ENCODE data around the gene HARS1.

Gene HARS1

DNA sequence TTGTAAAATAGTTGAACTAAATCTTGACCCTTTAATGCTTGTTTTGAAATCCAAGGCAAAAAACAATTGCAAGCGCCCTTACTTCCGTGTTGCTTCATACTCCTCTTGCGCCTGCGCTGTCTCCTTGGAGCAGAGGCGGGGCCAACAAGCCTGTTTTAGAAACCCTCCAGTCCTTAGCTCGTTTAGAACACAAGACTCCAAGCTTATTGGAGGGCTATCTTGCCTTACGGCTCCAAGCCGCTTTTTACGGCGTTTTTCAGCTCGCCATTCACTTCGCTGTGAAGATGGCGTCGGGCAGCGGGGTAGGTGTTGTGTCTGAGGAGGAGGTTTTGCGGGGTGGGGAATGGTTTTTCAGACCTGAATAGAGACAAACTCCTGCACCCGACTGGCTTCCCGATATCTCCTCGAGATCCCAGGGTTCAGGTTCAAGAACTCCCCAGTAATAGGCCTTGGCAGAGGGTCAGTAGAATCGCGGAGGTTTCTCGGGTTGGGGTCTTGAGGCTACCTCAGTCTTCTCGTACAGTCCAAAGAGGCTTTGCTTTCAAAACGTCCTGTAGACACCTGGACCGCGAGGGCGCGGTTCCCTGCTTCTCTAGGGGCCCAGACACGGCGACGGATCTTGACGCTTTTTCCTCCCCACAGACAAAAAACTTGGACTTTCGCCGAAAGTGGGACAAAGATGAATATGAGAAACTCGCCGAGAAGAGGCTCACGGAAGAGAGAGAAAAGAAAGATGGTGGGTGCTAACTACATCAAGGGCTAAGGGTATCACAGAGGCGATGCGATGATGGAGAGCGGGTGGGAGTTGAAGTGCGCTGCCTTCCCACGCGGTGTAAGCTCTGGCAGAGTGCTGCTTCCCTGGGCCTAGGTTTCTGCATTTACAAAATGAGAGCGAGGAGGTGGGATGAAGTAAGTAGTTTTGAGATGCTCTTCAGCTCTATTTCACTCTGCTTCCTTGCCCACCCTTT, 9.3 kb upstream of the HARS1 start, which contains the start of gene ZMAT2:
TSS of gene ZMAT2 (plus strand) at position 271 of the 968 bp plus-strand sequence. CDS start at position 285, 14 bp downstream.
- in situ Hi-C loops (cut with HindIII; ENCODE audit: low sequenced_read_pairs) = no loop called here
- TF ChIP-seq, protein P1, sequence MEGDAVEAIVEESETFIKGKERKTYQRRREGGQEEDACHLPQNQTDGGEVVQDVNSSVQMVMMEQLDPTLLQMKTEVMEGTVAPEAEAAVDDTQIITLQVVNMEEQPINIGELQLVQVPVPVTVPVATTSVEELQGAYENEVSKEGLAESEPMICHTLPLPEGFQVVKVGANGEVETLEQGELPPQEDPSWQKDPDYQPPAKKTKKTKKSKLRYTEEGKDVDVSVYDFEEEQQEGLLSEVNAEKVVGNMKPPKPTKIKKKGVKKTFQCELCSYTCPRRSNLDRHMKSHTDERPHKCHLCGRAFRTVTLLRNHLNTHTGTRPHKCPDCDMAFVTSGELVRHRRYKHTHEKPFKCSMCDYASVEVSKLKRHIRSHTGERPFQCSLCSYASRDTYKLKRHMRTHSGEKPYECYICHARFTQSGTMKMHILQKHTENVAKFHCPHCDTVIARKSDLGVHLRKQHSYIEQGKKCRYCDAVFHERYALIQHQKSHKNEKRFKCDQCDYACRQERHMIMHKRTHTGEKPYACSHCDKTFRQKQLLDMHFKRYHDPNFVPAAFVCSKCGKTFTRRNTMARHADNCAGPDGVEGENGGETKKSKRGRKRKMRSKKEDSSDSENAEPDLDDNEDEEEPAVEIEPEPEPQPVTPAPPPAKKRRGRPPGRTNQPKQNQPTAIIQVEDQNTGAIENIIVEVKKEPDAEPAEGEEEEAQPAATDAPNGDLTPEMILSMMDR (IDR thresholded peaks at IDR 0.05; ENCODE audit: low read depth, low read length) = no peak
- H3K4me3 ChIP-seq (ENCODE audit: low read depth, low read length) = peak within 1 kb of the TSS; percentile 94
- DNase-seq (ENCODE audit: low read depth, low spot score) = peak; percentile 99

DNA sequence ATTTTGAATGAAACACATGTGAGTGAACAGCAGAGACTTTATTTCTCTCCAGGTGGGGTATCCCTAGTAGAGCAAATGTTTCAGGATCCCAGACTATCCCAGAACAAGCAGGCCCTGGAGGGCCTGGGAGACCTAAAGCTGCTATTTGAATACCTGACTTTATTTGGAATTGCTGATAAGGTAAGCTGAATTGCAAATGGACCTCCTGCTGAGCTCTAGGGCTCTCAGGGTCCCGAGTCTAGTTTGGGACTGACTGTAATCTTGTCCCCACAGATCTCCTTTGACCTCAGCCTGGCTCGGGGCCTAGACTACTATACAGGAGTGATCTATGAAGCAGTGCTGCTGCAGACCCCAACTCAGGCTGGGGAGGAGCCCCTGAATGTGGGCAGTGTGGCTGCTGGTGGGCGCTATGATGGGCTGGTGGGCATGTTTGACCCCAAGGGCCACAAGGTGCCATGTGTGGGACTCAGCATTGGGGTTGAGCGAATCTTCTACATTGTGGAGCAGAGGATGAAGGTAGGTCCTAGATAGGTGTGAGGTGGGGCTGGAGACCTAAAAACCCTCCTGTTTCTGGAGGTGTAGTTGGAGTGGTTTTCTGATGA, 5.8 kb upstream of the HARS1 start:
- TF ChIP-seq, protein P1 (IDR thresholded peaks at IDR 0.05; ENCODE audit: low read depth, low read length) = no peak
- no peak overlapping the region for H3K4me3 ChIP-seq (ENCODE audit: low read depth, low read length)
- DNase-seq (ENCODE audit: low read depth, low spot score) = no peak
- in situ Hi-C loops (cut with HindIII; ENCODE audit: low sequenced_read_pairs) = no loop called here

DNA sequence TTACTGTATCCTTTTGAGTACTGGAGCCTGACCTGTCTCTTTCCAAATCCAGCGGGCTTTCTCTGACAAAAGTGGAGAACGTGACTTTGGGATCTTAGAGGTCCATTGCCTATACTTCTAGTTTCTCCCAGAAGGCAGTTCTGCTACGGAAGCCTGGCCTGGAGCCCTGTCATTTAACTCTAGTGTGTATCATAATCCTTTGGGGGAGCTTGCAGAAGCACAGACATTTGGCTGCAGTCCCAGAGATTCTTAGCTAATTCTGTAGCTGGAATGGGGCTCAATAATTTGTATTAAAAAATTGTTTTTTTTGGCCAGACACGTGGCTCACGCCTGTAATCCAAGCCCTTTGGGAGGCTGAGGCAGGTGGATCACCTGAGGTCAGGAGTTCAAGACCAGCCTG, 3.1 kb upstream of the HARS1 start:
- in situ Hi-C loops (cut with HindIII; ENCODE audit: low sequenced_read_pairs) = no loop called here
- TF ChIP-seq, protein P1 (IDR thresholded peaks at IDR 0.05; ENCODE audit: low read depth, low read length) = no peak
- DNase-seq (ENCODE audit: low read depth, low spot score) = no peak
- H3K4me3 ChIP-seq (ENCODE audit: low read depth, low read length) = no peak overlapping the region

DNA sequence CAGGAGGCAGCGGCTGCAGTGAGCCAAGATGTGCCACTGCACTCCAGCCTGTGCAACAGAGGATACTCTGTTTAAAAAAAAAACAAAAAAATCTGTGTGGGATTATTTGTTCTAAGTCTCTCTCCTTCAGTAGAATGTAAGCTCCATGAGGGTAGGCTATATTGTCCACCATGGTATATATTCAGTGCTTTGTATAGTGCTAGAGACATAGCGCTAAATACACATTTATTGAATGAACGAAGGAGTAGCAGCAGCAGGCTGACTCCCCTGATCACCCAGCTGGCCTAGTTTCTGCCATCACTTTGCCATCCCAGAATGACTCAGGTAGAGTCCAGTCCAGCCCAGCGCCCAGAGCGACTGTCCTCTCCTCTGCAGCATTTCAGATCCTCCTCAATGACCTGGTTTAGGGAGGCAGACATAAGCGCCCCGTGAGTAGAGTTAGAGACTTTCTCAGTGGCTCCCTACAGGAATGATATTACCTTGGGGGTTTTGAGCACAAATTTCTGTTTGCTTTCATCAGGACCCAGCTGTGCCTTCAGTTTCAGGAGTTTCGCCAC, 716 bp downstream of the HARS1 start:
- in situ Hi-C loops (cut with HindIII; ENCODE audit: low sequenced_read_pairs) = no loop called here
- DNase-seq (ENCODE audit: low read depth, low spot score) = no peak
- TF ChIP-seq, protein P1 (IDR thresholded peaks at IDR 0.05; ENCODE audit: low read depth, low read length) = no peak
- peak overlapping the region; percentile 84 for H3K4me3 ChIP-seq (ENCODE audit: low read depth, low read length)

GRCh38 chr5:140678993-140679392, 12.2 kb downstream of the HARS1 start:
- no peak for DNase-seq (ENCODE audit: low read depth, low spot score)
- TF ChIP-seq, protein P1 (IDR thresholded peaks at IDR 0.05; ENCODE audit: low read depth, low read length) = no peak
- in situ Hi-C loops (cut with HindIII; ENCODE audit: low sequenced_read_pairs) = no loop called here
- H3K4me3 ChIP-seq (ENCODE audit: low read depth, low read length) = no peak overlapping the region

GRCh38 chr5:140677947-140678346, 13.2 kb downstream of the HARS1 start:
- H3K4me3 ChIP-seq (ENCODE audit: low read depth, low read length) = no peak overlapping the region
- TF ChIP-seq, protein P1 (IDR thresholded peaks at IDR 0.05; ENCODE audit: low read depth, low read length) = no peak
- in situ Hi-C loops (cut with HindIII; ENCODE audit: low sequenced_read_pairs) = no loop called here
- no peak for DNase-seq (ENCODE audit: low read depth, low spot score)
